K562 (cell line): ENCODE results near the gene GPT2. TPM values are rescaled to one million over a fixed set of nuclear protein-coding genes. Genes with fewer than 3 reads are reported as not detected.

Experiments
- BMI1 ChIP-seq: fragments of 150-350 bp; IDR thresholded peaks from 2 replicates; pipeline ENCODE4 v1.6.1; 2014; ENCODE audit warnings: low read length
- CBX5 ChIP-seq: IDR thresholded peaks from 2 replicates; pipeline ENCODE4 v1.6.1; 2014; ENCODE audit warnings: low read depth, borderline replicate concordance
- CHD2 ChIP-seq: IDR thresholded peaks from 2 replicates; pipeline ENCODE4 v1.6.1; 2011; ENCODE audit warnings: low read depth, low read length
- KLF6 ChIP-seq: fragments of 250-450 bp; sonication (Bioruptor Pico); IDR thresholded peaks from 2 replicates; pipeline ENCODE4 v1.4.0; 2020; ENCODE audit warnings: mild to moderate bottlenecking, moderate library complexity, borderline replicate concordance
- L3MBTL2 ChIP-seq: fragments of 450-650 bp; IDR thresholded peaks from 2 replicates; pipeline ENCODE4 v1.6.1; 2016; ENCODE audit warnings: mild to moderate bottlenecking, moderate library complexity
- NR1H2 ChIP-seq: sonication (generic); formaldehyde crosslinking; IDR thresholded peaks from 2 replicates; pipeline ENCODE4 v1.4.0; 2020; ENCODE audit warnings: mild to moderate bottlenecking, missing genetic modification reagents
- RFX5 ChIP-seq: IDR thresholded peaks from 2 replicates; pipeline ENCODE4 v1.6.1; 2011; ENCODE audit warnings: low read depth, mild to moderate bottlenecking, improper control_type of control experiment, low read length
- SREBF2 ChIP-seq: sonication (generic); formaldehyde crosslinking; IDR thresholded peaks from 2 replicates; pipeline ENCODE4 v1.4.0; 2020; ENCODE audit warnings: mild to moderate bottlenecking, missing genetic modification reagents
- TBP ChIP-seq: optimal IDR thresholded peaks from 2 replicates; pipeline ENCODE3; 2011; ENCODE audit warnings: low read depth, low read length, improper control_type of control experiment
- TCF3 ChIP-seq: sonication (generic); formaldehyde crosslinking; IDR thresholded peaks from 2 replicates; pipeline ENCODE4 v1.4.0; 2020; ENCODE audit warnings: mild to moderate bottlenecking, missing genetic modification reagents
- ZNF165 ChIP-seq: fragments of 250-450 bp; sonication (Bioruptor Pico); IDR thresholded peaks from 2 replicates; pipeline ENCODE4 v1.4.0; 2020; ENCODE audit warnings: borderline replicate concordance
- ZNF384 ChIP-seq: IDR thresholded peaks from 2 replicates; pipeline ENCODE4 v1.6.1; 2012; ENCODE audit warnings: low read depth, low read length, improper control_type of control experiment
- ZNF561 ChIP-seq: fragments of 450-650 bp; formaldehyde crosslinking; conservative IDR thresholded peaks from 2 replicates; pipeline ENCODE4 v1.4.0; 2020; ENCODE audit warnings: mild to moderate bottlenecking, moderate library complexity
- ZNF699 ChIP-seq: fragments of 250-450 bp; sonication (Bioruptor Pico); IDR thresholded peaks from 2 replicates; pipeline ENCODE4 v1.8.0; 2021; ENCODE audit warnings: mild to moderate bottlenecking, moderate library complexity; ENCODE audit not compliant: insufficient replicate concordance
- polyA plus RNA-seq, 8 experiments: library from polyadenylated mRNA; depleted of rRNA in 4 of 8; stranded (reverse) in 5 of 8; unstranded in 3 of 8; fragments of >200 nt; fragmentation: Nextera tagmentation in 2 of 8; fragmentation: Illumina TruSeq in 1 of 8; extraction: Ambion mirVana in 2 of 8; extraction: Trizol in 1 of 8; gene quantifications; 2 replicates each; pipeline versions ENCODE4 v1.2.1 to v1.2.3, GENCODE V29; 2011 to 2014; ENCODE audit warnings: inconsistent platforms in 1 of 8, missing spikeins in 1 of 8
- total RNA-seq, 7 experiments: library from RNA; depleted of rRNA in 6 of 7; stranded (reverse); fragments of >200 nt in 6 of 7; fragmentation: Illumina TruSeq in 2 of 7; extraction: Trizol in 2 of 7; gene quantifications; 2 replicates each; pipeline versions ENCODE4 v1.2.1 to v1.2.3, GENCODE V29; 2011 to 2021; ENCODE audit warnings: low replicate concordance in 1 of 7
- TF ChIP-seq, protein P1 (sequence below): sonication (generic); formaldehyde crosslinking; IDR thresholded peaks from 2 replicates; pipeline ENCODE4 v1.8.1; 2022; ENCODE audit warnings: missing genetic modification reagents
- TF ChIP-seq, protein P2 (sequence below): fragments of 450-650 bp; IDR thresholded peaks from 2 replicates; pipeline ENCODE4 v1.6.1; 2016
- TF ChIP-seq, protein P3 (sequence below): fragments of 200-800 bp; sonication (Bioruptor generic); IDR thresholded peaks from 2 replicates; pipeline ENCODE4 v1.6.1; 2017; ENCODE audit warnings: missing genetic modification characterization, missing compliant biosample characterization
- TF ChIP-seq, protein P4 (sequence below): fragments of 250-450 bp; sonication (Bioruptor Pico); IDR thresholded peaks from 2 replicates; pipeline ENCODE4 v1.5.0; 2020; ENCODE audit warnings: mild to moderate bottlenecking, borderline replicate concordance
- TF ChIP-seq, protein P5 (sequence below): fragments of 450-650 bp; formaldehyde crosslinking; IDR thresholded peaks from 2 replicates; pipeline ENCODE4 v1.4.0; 2020; ENCODE audit warnings: mild to moderate bottlenecking, moderate library complexity
- TF ChIP-seq, protein P6 (sequence below), 3 experiments: fragments of 200-800 bp in 1 of 3; sonication (Bioruptor generic) in 1 of 3; sonication (generic) in 1 of 3; formaldehyde crosslinking in 1 of 3; IDR thresholded peaks; 2 replicates each; pipeline versions ENCODE4 v1.6.1 to v1.8.0; 2016 to 2022; ENCODE audit warnings: mild to moderate bottlenecking in 2 of 3, missing compliant biosample characterization in 2 of 3, missing genetic modification characterization in 2 of 3, missing genetic modification reagents in 1 of 3

GPT2 gene
- total and polyA plus RNA-seq, 9 of the 15 experiments (the other 6 are each of a cell fraction or from before 2014, with no cell fraction given) = 0.79 to 14.4 (median 5.8) TPM

DNA sequence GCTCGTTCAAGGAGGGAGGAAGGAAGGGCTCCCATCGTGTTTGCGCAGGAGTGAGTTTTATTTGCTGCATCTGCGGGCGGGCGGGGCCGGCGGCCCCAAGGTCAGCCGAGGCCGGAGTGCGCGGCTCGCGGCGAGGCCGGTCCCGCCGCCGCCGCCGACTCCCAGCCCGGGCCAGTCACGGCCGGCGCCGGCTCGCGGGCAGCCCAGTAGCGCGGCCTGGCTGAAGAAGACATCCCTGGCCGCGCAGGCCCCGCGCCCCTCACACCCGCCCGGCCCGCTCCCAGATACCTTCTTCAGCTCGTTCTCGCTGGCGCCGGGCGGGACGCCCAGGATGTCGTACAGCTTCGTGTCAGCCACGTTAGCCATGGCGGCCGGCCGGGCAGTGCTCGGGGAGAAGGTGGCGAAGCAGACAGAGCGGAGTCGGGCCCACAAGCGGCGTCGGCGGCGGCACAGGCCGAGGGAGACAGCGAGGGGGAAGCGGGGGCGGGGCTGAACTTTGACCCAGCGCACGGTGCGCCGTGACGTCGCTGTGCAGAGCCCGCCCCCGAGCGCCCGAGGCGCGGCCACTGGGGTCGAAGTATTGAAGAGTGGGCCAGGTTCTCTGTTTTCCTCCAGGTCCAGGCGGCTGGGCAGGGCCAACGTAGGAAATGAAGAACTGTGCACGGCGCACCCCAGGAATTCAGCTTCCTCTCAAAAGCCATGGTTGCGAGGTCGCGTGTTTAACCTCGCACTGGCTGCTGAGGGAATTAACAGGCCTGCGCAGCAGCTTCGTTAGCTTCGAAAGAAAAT, 89.2 kb downstream of the GPT2 start, which contains the start of gene DNAJA2 (continued):
- TF ChIP-seq, protein P1, sequence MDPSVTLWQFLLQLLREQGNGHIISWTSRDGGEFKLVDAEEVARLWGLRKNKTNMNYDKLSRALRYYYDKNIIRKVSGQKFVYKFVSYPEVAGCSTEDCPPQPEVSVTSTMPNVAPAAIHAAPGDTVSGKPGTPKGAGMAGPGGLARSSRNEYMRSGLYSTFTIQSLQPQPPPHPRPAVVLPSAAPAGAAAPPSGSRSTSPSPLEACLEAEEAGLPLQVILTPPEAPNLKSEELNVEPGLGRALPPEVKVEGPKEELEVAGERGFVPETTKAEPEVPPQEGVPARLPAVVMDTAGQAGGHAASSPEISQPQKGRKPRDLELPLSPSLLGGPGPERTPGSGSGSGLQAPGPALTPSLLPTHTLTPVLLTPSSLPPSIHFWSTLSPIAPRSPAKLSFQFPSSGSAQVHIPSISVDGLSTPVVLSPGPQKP (CRISPR knock-in tag) = no peak
- TF ChIP-seq CBX5 (no peak), BMI1 (no peak), CHD2 (no peak), RFX5 (no peak), L3MBTL2 (peak; percentile 98), SREBF2 (CRISPR knock-in tag) (no peak), ZNF165 (CRISPR knock-in tag) (no peak), ZNF384 (no peak), KLF6 (CRISPR knock-in tag) (no peak), ZNF561 (CRISPR knock-in tag) (no peak), TCF3 (CRISPR knock-in tag) (no peak), TBP (peak; percentile 79), ZNF699 (CRISPR knock-in tag) (no peak), NR1H2 (CRISPR knock-in tag) (no peak)
- TF ChIP-seq, protein P2, sequence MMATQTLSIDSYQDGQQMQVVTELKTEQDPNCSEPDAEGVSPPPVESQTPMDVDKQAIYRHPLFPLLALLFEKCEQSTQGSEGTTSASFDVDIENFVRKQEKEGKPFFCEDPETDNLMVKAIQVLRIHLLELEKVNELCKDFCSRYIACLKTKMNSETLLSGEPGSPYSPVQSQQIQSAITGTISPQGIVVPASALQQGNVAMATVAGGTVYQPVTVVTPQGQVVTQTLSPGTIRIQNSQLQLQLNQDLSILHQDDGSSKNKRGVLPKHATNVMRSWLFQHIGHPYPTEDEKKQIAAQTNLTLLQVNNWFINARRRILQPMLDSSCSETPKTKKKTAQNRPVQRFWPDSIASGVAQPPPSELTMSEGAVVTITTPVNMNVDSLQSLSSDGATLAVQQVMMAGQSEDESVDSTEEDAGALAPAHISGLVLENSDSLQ = no peak
- TF ChIP-seq, protein P3, sequence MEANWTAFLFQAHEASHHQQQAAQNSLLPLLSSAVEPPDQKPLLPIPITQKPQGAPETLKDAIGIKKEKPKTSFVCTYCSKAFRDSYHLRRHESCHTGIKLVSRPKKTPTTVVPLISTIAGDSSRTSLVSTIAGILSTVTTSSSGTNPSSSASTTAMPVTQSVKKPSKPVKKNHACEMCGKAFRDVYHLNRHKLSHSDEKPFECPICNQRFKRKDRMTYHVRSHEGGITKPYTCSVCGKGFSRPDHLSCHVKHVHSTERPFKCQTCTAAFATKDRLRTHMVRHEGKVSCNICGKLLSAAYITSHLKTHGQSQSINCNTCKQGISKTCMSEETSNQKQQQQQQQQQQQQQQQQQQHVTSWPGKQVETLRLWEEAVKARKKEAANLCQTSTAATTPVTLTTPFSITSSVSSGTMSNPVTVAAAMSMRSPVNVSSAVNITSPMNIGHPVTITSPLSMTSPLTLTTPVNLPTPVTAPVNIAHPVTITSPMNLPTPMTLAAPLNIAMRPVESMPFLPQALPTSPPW (CRISPR knock-in tag) = peak; percentile 77
- TF ChIP-seq, protein P4, sequence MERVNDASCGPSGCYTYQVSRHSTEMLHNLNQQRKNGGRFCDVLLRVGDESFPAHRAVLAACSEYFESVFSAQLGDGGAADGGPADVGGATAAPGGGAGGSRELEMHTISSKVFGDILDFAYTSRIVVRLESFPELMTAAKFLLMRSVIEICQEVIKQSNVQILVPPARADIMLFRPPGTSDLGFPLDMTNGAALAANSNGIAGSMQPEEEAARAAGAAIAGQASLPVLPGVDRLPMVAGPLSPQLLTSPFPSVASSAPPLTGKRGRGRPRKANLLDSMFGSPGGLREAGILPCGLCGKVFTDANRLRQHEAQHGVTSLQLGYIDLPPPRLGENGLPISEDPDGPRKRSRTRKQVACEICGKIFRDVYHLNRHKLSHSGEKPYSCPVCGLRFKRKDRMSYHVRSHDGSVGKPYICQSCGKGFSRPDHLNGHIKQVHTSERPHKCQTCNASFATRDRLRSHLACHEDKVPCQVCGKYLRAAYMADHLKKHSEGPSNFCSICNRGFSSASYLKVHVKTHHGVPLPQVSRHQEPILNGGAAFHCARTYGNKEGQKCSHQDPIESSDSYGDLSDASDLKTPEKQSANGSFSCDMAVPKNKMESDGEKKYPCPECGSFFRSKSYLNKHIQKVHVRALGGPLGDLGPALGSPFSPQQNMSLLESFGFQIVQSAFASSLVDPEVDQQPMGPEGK (CRISPR knock-in tag) = no peak
- TF ChIP-seq, protein P5, sequence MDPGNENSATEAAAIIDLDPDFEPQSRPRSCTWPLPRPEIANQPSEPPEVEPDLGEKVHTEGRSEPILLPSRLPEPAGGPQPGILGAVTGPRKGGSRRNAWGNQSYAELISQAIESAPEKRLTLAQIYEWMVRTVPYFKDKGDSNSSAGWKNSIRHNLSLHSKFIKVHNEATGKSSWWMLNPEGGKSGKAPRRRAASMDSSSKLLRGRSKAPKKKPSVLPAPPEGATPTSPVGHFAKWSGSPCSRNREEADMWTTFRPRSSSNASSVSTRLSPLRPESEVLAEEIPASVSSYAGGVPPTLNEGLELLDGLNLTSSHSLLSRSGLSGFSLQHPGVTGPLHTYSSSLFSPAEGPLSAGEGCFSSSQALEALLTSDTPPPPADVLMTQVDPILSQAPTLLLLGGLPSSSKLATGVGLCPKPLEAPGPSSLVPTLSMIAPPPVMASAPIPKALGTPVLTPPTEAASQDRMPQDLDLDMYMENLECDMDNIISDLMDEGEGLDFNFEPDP (CRISPR knock-in tag) = no peak
- TF ChIP-seq, protein P6, sequence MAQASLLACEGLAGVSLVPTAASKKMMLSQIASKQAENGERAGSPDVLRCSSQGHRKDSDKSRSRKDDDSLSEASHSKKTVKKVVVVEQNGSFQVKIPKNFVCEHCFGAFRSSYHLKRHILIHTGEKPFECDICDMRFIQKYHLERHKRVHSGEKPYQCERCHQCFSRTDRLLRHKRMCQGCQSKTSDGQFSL (CRISPR knock-in tag; IDR thresholded peaks at IDR 0.05) = peak; percentile 24; the same call in 1 of the 2 replicates
- TF ChIP-seq, protein P6 (tag; IDR thresholded peaks at IDR 0.05) = no peak
